Type B pancreatic cell (in vitro differentiated cells): ENCODE data around the gene ABTB2. TPM values are rescaled to one million over a fixed set of nuclear protein-coding genes. Genes with fewer than 3 reads are reported as not detected.

Experiments used
- DNase-seq: peaks from one replicate; pipeline ENCODE4 v3.0.0; 2021; ENCODE audit warnings: mixed read lengths; ENCODE audit not compliant: unreplicated experiment; ENCODE audit errors: extremely low spot score
- H3K27ac Mint-ChIP-seq: 2 replicates; pipeline ENCODE4 v1.8.0; 2021; ENCODE audit warnings: mild to moderate bottlenecking, mixed read lengths
- H3K27me3 Mint-ChIP-seq: 2 replicates; pipeline ENCODE4 v1.8.0; 2021; ENCODE audit warnings: mixed read lengths
- H3K36me3 Mint-ChIP-seq: 2 replicates; pipeline ENCODE4 v1.8.0; 2021; ENCODE audit warnings: mixed read lengths
- H3K4me1 Mint-ChIP-seq: one replicate; pipeline ENCODE4 v1.8.0; 2021; ENCODE audit warnings: mixed read lengths; ENCODE audit not compliant: unreplicated experiment
- H3K4me3 Mint-ChIP-seq: 2 replicates; pipeline ENCODE4 v1.8.0; 2021; ENCODE audit warnings: mild to moderate bottlenecking, mixed read lengths
- H3K9me3 Mint-ChIP-seq: 2 replicates; pipeline ENCODE4 v1.8.0; 2021; ENCODE audit warnings: mixed read lengths
- total RNA-seq: library from RNA; stranded (reverse); gene quantifications from 2 replicates; pipeline ENCODE4 v1.2.1, GENCODE V29; 2021; ENCODE audit warnings: low replicate concordance
- TF ChIP-seq, protein P1 (sequence below): fragments of 200-600 bp; sonication (generic); conservative IDR thresholded peaks from 2 replicates; pipeline ENCODE4 v1.5.0; 2021; ENCODE audit warnings: antibody characterized with exemption, mild to moderate bottlenecking

The ABTB2 gene
- total RNA-seq, 1 donor from 2014 or later, result 13.5 TPM

- peaks cover 38% of the 10 kb centered on the region for H3K36me3 Mint-ChIP-seq
- no peaks in the 10 kb centered on the region for H3K27me3 Mint-ChIP-seq
- TF ChIP-seq, protein P1, sequence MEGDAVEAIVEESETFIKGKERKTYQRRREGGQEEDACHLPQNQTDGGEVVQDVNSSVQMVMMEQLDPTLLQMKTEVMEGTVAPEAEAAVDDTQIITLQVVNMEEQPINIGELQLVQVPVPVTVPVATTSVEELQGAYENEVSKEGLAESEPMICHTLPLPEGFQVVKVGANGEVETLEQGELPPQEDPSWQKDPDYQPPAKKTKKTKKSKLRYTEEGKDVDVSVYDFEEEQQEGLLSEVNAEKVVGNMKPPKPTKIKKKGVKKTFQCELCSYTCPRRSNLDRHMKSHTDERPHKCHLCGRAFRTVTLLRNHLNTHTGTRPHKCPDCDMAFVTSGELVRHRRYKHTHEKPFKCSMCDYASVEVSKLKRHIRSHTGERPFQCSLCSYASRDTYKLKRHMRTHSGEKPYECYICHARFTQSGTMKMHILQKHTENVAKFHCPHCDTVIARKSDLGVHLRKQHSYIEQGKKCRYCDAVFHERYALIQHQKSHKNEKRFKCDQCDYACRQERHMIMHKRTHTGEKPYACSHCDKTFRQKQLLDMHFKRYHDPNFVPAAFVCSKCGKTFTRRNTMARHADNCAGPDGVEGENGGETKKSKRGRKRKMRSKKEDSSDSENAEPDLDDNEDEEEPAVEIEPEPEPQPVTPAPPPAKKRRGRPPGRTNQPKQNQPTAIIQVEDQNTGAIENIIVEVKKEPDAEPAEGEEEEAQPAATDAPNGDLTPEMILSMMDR, result no peak
- DNase-seq, result no peak
- H3K4me3 Mint-ChIP-seq, result no peak overlapping the region
- peaks cover 20% of the 10 kb centered on the region for H3K4me1 Mint-ChIP-seq
- no peaks in the 10 kb centered on the region for H3K9me3 Mint-ChIP-seq
- peak overlapping the region; percentile 20 for H3K27ac Mint-ChIP-seq
Measured at GRCh38 chr11:34145847-34146381, 211.9 kb downstream of the ABTB2 start.

- Mint-ChIP-seq H3K27me3 (no peaks in the 10 kb centered on the region), H3K4me3 (no peak overlapping the region), H3K36me3 (peaks cover 38% of the 10 kb centered on the region), H3K9me3 (no peaks in the 10 kb centered on the region), H3K27ac (no peak overlapping the region), H3K4me1 (peaks cover 13% of the 10 kb centered on the region)
- no peak for DNase-seq
- TF ChIP-seq, protein P1, result no peak
Measured at GRCh38 chr11:34145073-34145472, 212.7 kb downstream of the ABTB2 start.

DNA sequence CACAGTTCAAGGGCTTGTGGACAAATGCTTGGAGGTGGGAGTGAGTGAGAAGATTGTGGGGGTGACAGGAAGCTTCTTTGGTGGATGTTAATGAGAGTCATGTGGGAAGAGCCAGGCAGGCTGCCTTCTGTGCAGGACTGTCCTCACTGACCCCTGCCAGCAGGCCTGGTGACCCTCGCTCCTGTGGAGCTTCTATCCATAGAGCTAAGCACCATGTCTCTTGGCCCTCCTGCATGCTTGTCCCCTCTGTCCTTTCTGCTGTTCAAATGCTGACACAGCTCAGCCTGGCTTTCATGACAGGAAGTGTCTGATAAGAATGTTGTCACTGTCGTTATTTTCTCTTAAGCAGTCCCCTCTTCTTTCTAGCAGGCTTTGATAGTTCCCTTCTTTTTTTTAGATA lies 214.8 kb downstream of the ABTB2 start:
- no peaks in the 10 kb centered on the region for H3K27me3 Mint-ChIP-seq
- peaks cover 39% of the 10 kb centered on the region for H3K36me3 Mint-ChIP-seq
- H3K27ac Mint-ChIP-seq, result no peak overlapping the region
- H3K4me1 Mint-ChIP-seq, result peaks cover 4% of the 10 kb centered on the region
- DNase-seq, result no peak
- H3K4me3 Mint-ChIP-seq, result no peak overlapping the region
- H3K9me3 Mint-ChIP-seq, result no peaks in the 10 kb centered on the region
- TF ChIP-seq, protein P1, result no peak

DNA sequence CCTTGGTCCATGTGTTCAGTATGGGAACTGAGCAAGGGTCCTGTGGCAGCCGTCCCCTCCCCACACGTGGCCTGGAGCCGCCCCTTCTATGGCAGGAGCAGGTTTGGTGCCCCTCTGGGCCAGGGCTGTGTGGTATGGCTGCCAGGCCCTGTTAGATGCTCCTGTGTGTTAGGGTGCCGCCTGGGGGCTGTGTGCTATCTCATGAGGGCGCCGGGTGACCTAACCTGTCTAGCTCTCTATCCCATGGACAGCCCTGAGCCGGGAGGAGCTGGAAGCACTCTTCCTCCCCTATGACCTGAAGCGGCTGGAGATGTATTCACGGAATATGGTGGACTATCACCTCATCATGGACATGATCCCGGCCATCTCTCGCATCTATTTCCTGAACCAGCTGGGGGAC lies 217.7 kb downstream of the ABTB2 start:
- Mint-ChIP-seq H3K36me3 (peaks cover 39% of the 10 kb centered on the region), H3K4me3 (no peak overlapping the region), H3K27me3 (no peaks in the 10 kb centered on the region), H3K27ac (no peak overlapping the region), H3K4me1 (no peaks in the 10 kb centered on the region), H3K9me3 (no peaks in the 10 kb centered on the region)
- DNase-seq, result no peak
- TF ChIP-seq, protein P1, result no peak

DNA sequence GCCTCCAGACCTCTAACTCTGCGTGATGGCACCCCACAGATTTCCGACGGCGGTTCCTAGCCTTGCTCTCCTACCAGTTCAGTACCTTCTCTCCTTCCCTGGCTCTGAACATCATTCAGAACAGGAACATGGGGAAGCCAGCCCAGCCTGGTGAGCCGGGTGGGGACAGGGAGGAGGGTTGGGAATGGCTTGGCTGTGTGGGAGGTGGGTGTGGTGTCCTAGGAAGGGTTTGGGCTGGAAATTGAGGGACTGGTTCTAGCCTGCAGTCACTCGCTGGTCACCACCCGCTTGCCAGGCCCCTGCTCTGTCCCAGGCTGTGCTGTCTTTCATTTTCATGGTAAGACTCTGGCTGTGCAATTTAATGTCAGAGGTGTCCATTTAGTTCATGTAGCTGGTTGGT lies 218.5 kb downstream of the ABTB2 start:
- no peaks in the 10 kb centered on the region for H3K9me3 Mint-ChIP-seq
- TF ChIP-seq, protein P1, result no peak
- no peak overlapping the region for H3K27ac Mint-ChIP-seq
- DNase-seq, result no peak
- H3K36me3 Mint-ChIP-seq, result peaks cover 39% of the 10 kb centered on the region
- no peaks in the 10 kb centered on the region for H3K27me3 Mint-ChIP-seq
- no peaks in the 10 kb centered on the region for H3K4me1 Mint-ChIP-seq
- H3K4me3 Mint-ChIP-seq, result no peak overlapping the region

- no peak overlapping the region for H3K4me3 Mint-ChIP-seq
- H3K27me3 Mint-ChIP-seq, result no peaks in the 10 kb centered on the region
- H3K36me3 Mint-ChIP-seq, result peaks cover 29% of the 10 kb centered on the region
- no peak for DNase-seq
- no peaks in the 10 kb centered on the region for H3K4me1 Mint-ChIP-seq
- TF ChIP-seq, protein P1, result no peak
- no peaks in the 10 kb centered on the region for H3K9me3 Mint-ChIP-seq
- no peak overlapping the region for H3K27ac Mint-ChIP-seq
Measured at GRCh38 chr11:34136420-34136819, 221.4 kb downstream of the ABTB2 start.
